ENCODE measurements around the gene GSTM2. TPM values are rescaled to one million over a fixed set of nuclear protein-coding genes. Genes with fewer than 3 reads are reported as not detected.
"Not testable (repeated sequence)": the region's sequence is repeated elsewhere in the genome, so short reads cannot be mapped to it uniquely, and the experiment has no call there.

GSTM2 gene
- total and polyA plus RNA-seq, 8 donors = 10.4 to 193 (median 32.9) TPM

GRCh38 chr1:109658533-109659042 lies 9.3 kb upstream of the GSTM2 start:
- FAIRE-seq (no peak), DNase-seq (no peak), ATAC-seq (no peak)
- H3K27me3 ChIP-seq = no peaks in the 10 kb centered on the region
- no peak for TF ChIP-seq CTCF (IDR thresholded peaks at IDR 0.05)
- no peak overlapping the region for H3K4me3 ChIP-seq
- no peaks in the 10 kb centered on the region for H3K36me3 ChIP-seq
- H3K27ac ChIP-seq = peak overlapping the region in 2 of 4 donors; percentile 22 to 36
- H3K9me3 ChIP-seq = no peaks in the 10 kb centered on the region
- WGBS, 2 donors = 21 to 30% methylated on average over 3 of the region's 3 CpGs
- H3K4me1 ChIP-seq = peaks cover 10 to 21% (median 12%) of the 10 kb centered on the region in 3 donors
- intact Hi-C loops (cut with DNase I) = no loop called here

GRCh38 chr1:109659145-109659544 lies 8.7 kb upstream of the GSTM2 start:
- ATAC-seq = peak in 3 of 4 donors; percentile 35 to 52 (median 39)
- no peaks in the 10 kb centered on the region for H3K36me3 ChIP-seq
- no peaks in the 10 kb centered on the region for H3K9me3 ChIP-seq
- peaks cover 10 to 21% (median 12%) of the 10 kb centered on the region in 3 donors for H3K4me1 ChIP-seq
- peak overlapping the region; percentile 13 to 69 (median 43) for H3K27ac ChIP-seq
- WGBS, 2 donors = 36 to 47% methylated on average over 2 of the region's 2 CpGs
- DNase-seq = peak in 1 of 6 donors; percentile 48
- no peak for TF ChIP-seq CTCF (IDR thresholded peaks at IDR 0.05)
- no peaks in the 10 kb centered on the region for H3K27me3 ChIP-seq
- no peak overlapping the region for H3K4me3 ChIP-seq
- FAIRE-seq = no peak
- intact Hi-C loops (cut with DNase I) = no loop called here

- Histone ChIP-seq H3K27ac (peak overlapping the region; percentile 13 to 69 (median 43)), H3K36me3 (no peaks in the 10 kb centered on the region), H3K9me3 (no peaks in the 10 kb centered on the region), H3K27me3 (no peaks in the 10 kb centered on the region), H3K4me3 (no peak overlapping the region), H3K4me1 (peaks cover 10 to 17% (median 10%) of the 10 kb centered on the region in 3 donors)
- ATAC-seq = peak; percentile 54 to 74 (median 68)
- no peak for TF ChIP-seq CTCF (IDR thresholded peaks at IDR 0.05)
- peak in 5 of 6 donors; percentile 59 to 83 (median 69) for DNase-seq
- WGBS, 2 donors = 12 to 13% methylated on average over 5 of the region's 5 CpGs
- no peak for FAIRE-seq
- intact Hi-C loops (cut with DNase I) = no loop called here
Observed at GRCh38 chr1:109659997-109660690, 7.7 kb upstream of the GSTM2 start.

GRCh38 chr1:109660691-109661026 lies 7.2 kb upstream of the GSTM2 start:
- DNase-seq; H3K4me3 ChIP-seq; H3K27me3 ChIP-seq; FAIRE-seq; ATAC-seq; intact Hi-C loops (cut with DNase I); H3K9me3 ChIP-seq; H3K36me3 ChIP-seq: not testable (repeated sequence)
- peaks cover 7 to 15% (median 10%) of the 10 kb centered on the region in 3 donors for H3K4me1 ChIP-seq
- 43 to 70% methylated on average over 3 of the region's 4 CpGs for WGBS, 2 donors
- peak overlapping the region in 1 of 4 donors; percentile 69 for H3K27ac ChIP-seq

- DNase-seq (peak in 1 of 6 donors; percentile 35), FAIRE-seq (no peak), ATAC-seq (no peak)
- Histone ChIP-seq H3K4me1 (peaks cover 7 to 15% (median 10%) of the 10 kb centered on the region in 3 donors), H3K36me3 (no peaks in the 10 kb centered on the region), H3K9me3 (no peaks in the 10 kb centered on the region), H3K4me3 (no peak overlapping the region), H3K27me3 (no peaks in the 10 kb centered on the region), H3K27ac (no peak overlapping the region)
- TF ChIP-seq CTCF (IDR thresholded peaks at IDR 0.05) = no peak
- intact Hi-C loops (cut with DNase I) = no loop called here
- WGBS, 2 donors = 70 to 85% methylated on average over 2 of the region's 2 CpGs
Observed at GRCh38 chr1:109661391-109661790, 6.5 kb upstream of the GSTM2 start.
